ENCODE results near the gene RIT1.

The RIT1 gene, protein sequence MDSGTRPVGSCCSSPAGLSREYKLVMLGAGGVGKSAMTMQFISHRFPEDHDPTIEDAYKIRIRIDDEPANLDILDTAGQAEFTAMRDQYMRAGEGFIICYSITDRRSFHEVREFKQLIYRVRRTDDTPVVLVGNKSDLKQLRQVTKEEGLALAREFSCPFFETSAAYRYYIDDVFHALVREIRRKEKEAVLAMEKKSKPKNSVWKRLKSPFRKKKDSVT

GRCh38 chr1:155911156-155912055 lies at the start of gene RIT1:
Gene RIT1, minus strand, starts transcription at chr1:155911349. Its CDS starts 588 bp downstream, at chr1:155910761.
- peak; percentile 89 for DNase-seq

GRCh38 chr1:155960081-155960745 lies 49.1 kb upstream of the RIT1 start:
- in situ Hi-C loops (cut with HindIII; ENCODE audit: low pct_ligation_motif_present, low pct_unique_long_range_greater_than_20kb, low sequenced_read_pairs) = no loop called here
- DNase-seq = no peak

More at GRCh38 chr1:155911156-155912055, at the start of gene RIT1:
- in situ Hi-C loops (cut with HindIII; ENCODE audit: low pct_ligation_motif_present, low pct_unique_long_range_greater_than_20kb, low sequenced_read_pairs) = no loop called here

GRCh38 chr1:155957411-155957915 lies 46.3 kb upstream of the RIT1 start:
- in situ Hi-C loops (cut with HindIII; ENCODE audit: low pct_ligation_motif_present, low pct_unique_long_range_greater_than_20kb, low sequenced_read_pairs) = no loop called here
- DNase-seq = no peak

DNA sequence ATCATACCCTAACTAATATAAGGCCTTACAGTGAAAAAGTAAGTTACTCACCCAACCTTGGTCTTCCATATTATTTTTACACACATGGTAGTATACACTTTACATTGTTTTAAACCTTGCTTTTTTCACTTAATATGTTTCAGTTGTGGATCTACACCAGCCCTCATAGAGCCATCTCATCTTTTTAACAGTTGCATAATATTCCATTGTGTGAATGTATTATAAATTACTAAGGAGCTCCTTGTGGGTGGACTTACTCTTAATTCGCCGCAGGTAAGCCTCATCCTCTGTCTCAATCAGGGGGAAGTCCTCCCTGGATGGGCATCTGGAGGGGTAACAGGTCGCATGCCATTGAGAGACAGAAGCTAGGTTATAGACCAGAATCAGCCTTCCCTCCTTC lies 43.5 kb upstream of the RIT1 start:
- in situ Hi-C loops (cut with HindIII; ENCODE audit: low pct_ligation_motif_present, low pct_unique_long_range_greater_than_20kb, low sequenced_read_pairs) = no loop called here
- no peak for DNase-seq

DNA sequence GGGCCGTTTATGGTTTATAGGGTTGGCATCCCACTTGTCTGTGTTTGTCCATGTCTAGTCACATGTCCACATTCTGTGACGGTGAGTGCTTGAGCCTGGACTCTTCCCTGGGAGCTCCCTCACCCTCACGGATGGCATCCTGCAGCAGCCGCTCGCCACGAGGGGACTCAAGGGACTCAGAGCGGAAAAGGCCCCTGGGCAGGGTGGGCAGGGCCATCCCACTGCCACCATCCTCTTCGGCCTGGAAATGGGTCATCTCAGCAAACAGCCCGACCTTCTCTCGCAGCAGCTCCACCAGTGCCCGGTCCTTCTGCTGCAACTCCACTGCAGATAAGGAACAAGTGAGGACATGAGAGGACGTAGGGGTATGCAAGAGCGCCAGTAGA lies 41.3 kb upstream of the RIT1 start:
- in situ Hi-C loops (cut with HindIII; ENCODE audit: low pct_ligation_motif_present, low pct_unique_long_range_greater_than_20kb, low sequenced_read_pairs) = no loop called here
- DNase-seq = no peak

- in situ Hi-C loops (cut with HindIII; ENCODE audit: low pct_ligation_motif_present, low pct_unique_long_range_greater_than_20kb, low sequenced_read_pairs) = no loop called here
- DNase-seq = no peak
Measured at GRCh38 chr1:155951753-155952504, 40.8 kb upstream of the RIT1 start.

GRCh38 chr1:155950829-155951228 lies 39.7 kb upstream of the RIT1 start:
- no peak for DNase-seq
- in situ Hi-C loops (cut with HindIII; ENCODE audit: low pct_ligation_motif_present, low pct_unique_long_range_greater_than_20kb, low sequenced_read_pairs) = no loop called here

DNA sequence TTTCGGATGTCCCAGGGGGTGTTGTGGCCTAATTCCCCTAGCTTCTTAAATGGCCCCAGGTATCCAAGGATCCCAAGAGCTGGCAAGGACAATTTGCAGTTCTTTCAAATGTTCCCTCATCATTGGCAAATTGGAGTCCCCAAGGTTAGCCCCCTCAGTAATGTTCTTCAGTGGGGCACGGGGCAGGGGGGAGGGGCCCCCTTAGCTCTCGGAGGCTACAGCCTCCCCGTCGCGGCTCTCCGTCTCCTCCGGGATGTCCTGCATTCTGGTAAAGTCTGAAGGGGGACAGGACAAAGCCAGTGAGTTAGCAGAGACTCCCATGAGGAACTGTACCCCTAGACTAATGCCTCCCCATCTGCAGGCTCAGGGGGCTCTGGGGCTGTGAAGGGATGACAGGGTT lies 36.6 kb upstream of the RIT1 start:
- in situ Hi-C loops (cut with HindIII; ENCODE audit: low pct_ligation_motif_present, low pct_unique_long_range_greater_than_20kb, low sequenced_read_pairs) = no loop called here

GRCh38 chr1:155947292-155947691 lies 36.1 kb upstream of the RIT1 start:
- no peak for DNase-seq
- in situ Hi-C loops (cut with HindIII; ENCODE audit: low pct_ligation_motif_present, low pct_unique_long_range_greater_than_20kb, low sequenced_read_pairs) = no loop called here

More for the DNA sequence above, 36.6 kb upstream of the RIT1 start:
- no peak for DNase-seq

DNA sequence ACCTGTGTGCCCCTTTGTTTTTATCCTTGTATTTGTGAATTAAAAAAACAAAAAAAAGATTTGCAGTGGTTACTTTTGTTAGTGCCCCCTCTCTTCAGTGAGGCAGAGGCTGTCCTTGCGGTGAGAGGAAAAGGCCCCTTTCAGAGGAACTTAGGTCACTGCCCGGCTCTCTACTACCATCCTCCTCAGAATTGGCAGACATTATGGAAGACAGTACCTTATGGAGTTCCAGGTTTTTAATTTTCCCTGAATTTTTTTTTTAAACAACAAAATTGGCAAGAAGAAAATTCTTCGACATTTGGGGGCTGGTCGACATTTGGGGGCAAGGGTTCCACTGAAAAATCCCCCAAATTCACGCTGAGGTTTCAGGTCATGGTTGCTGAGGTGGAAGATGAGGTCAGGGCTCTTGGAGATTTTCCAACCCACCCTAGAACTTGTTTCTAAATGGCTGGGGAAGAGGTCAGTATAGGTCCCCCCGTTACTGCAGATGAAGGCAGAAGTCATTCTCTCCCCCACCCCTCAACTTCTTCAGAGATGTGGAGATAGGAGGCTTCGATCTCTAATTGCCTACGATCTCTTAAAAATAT lies 35.6 kb upstream of the RIT1 start:
- DNase-seq = no peak
- in situ Hi-C loops (cut with HindIII; ENCODE audit: low pct_ligation_motif_present, low pct_unique_long_range_greater_than_20kb, low sequenced_read_pairs) = no loop called here

- no peak for DNase-seq
- in situ Hi-C loops (cut with HindIII; ENCODE audit: low pct_ligation_motif_present, low pct_unique_long_range_greater_than_20kb, low sequenced_read_pairs) = no loop called here
Measured at GRCh38 chr1:155944444-155944799, 33.3 kb upstream of the RIT1 start.

DNA sequence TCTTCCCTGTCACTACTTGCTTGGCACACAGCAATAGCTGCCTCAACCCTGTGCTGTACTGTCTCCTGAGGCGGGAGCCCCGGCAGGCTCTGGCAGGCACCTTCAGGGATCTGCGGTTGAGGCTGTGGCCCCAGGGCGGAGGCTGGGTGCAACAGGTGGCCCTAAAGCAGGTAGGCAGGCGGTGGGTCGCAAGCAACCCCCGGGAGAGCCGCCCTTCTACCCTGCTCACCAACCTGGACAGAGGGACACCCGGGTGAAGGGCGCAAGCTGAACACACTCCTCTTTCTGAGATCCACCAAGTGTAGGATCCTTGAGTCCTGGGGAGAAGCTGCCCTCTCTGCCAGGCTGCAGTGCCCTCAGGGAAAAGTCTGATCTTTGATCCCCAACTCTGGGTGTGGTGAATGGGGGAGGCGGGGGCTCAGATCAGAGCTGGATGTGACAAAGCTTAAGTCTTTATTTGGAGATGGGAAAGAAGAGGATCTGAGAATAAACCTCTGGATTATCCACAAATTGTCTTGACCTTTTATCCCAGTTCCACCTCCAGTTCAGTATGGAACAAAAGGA lies 31.5 kb upstream of the RIT1 start:
- DNase-seq = no peak
- in situ Hi-C loops (cut with HindIII; ENCODE audit: low pct_ligation_motif_present, low pct_unique_long_range_greater_than_20kb, low sequenced_read_pairs) = no loop called here

GRCh38 chr1:155941845-155942531 lies 30.8 kb upstream of the RIT1 start:
- in situ Hi-C loops (cut with HindIII; ENCODE audit: low pct_ligation_motif_present, low pct_unique_long_range_greater_than_20kb, low sequenced_read_pairs) = no loop called here

DNA sequence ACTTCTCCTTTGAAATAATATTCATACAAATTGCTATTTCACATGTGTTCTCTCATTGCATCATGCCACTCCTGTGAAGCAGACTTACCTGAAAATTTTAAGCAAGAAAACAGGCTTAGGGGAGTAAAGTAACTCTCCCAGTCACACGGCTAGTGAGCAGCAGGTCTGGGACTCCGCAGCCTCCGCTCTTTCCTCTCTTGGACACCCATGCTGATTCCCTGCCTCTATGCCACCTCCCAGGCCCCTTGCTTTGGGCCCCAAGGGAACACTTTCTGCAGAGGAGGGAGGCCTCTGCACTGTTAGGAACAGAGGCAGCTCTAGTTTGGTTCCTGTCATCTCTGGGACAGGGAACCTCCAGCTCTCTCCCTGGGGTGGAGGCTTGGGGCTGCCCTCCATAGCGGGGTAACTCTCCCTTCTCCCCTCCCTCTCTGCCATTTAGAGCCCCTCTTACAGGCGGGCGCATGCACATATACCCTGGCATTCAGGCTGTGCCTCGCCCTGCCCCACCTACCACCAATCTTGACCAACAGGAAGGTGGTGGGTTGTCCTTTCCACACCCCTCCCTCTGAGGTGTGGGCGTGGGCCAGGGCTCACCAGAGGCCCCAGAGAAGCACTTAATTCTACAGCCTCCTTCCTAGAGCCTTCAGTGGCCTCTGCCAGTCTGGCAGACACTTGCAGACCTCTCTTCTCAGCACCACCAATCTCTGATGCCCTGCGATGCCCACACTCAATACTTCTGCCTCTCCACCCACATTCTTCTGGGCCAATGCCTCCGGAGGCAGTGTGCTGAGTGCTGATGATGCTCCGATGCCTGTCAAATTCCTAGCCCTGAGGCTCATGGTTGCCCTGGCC lies 30.1 kb upstream of the RIT1 start, which contains the start of gene RXFP4:
TSS of gene RXFP4 (plus strand) at position 646 of the 852 bp plus-strand sequence. CDS start at position 718, 72 bp downstream.
- peak; percentile 42 for DNase-seq
- in situ Hi-C loops (cut with HindIII; ENCODE audit: low pct_ligation_motif_present, low pct_unique_long_range_greater_than_20kb, low sequenced_read_pairs) = no loop called here

More at GRCh38 chr1:155941845-155942531, 30.8 kb upstream of the RIT1 start:
- DNase-seq = no peak

- in situ Hi-C loops (cut with HindIII; ENCODE audit: low pct_ligation_motif_present, low pct_unique_long_range_greater_than_20kb, low sequenced_read_pairs) = no loop called here
- DNase-seq = peak; percentile 46
Measured at GRCh38 chr1:155940482-155940992, 29.4 kb upstream of the RIT1 start.

- in situ Hi-C loops (cut with HindIII; ENCODE audit: low pct_ligation_motif_present, low pct_unique_long_range_greater_than_20kb, low sequenced_read_pairs) = no loop called here
- peak; percentile 81 for DNase-seq
Measured at GRCh38 chr1:155938220-155938627, 27.1 kb upstream of the RIT1 start.
